Measurements from ENCODE around the gene BIN1.

Gene BIN1

GRCh38 chr2:127049927-127050802 lies 56.8 kb downstream of the BIN1 start:
- H3K27ac ChIP-seq = no peak overlapping the region
- TF ChIP-seq POLR2AphosphoS5 (IDR thresholded peaks at IDR 0.05; ENCODE audit: borderline replicate concordance, low read depth, low read length) (no peak), FOXP2 (optimal IDR thresholded peaks at IDR 0.05; ENCODE audit: control extremely low read depth, extremely low read length, insufficient read depth) (no peak), EZH2 (IDR thresholded peaks at IDR 0.05) (no peak)
- no peaks in the 10 kb centered on the region for H3K36me3 ChIP-seq (ENCODE audit: insufficient read depth, low read length)
- H3K9ac ChIP-seq (ENCODE audit: insufficient read length) = no peak overlapping the region
- H3K9me3 ChIP-seq (ENCODE audit: low read depth, low read length) = no peaks in the 10 kb centered on the region
- no peak for DNase-seq (ENCODE audit: low read depth, low spot score)
- H3K4me3 ChIP-seq = no peak overlapping the region

- DNase-seq (ENCODE audit: low read depth, low spot score) = no peak
- H3K36me3 ChIP-seq (ENCODE audit: insufficient read depth, low read length) = no peaks in the 10 kb centered on the region
- H3K9me3 ChIP-seq (ENCODE audit: low read depth, low read length) = no peaks in the 10 kb centered on the region
- no peak overlapping the region for H3K4me3 ChIP-seq
- H3K9ac ChIP-seq (ENCODE audit: insufficient read length) = no peak overlapping the region
- H3K27ac ChIP-seq = no peak overlapping the region
- TF ChIP-seq EZH2 (IDR thresholded peaks at IDR 0.05) (no peak), FOXP2 (optimal IDR thresholded peaks at IDR 0.05; ENCODE audit: control extremely low read depth, extremely low read length, insufficient read depth) (no peak), POLR2AphosphoS5 (IDR thresholded peaks at IDR 0.05; ENCODE audit: borderline replicate concordance, low read depth, low read length) (no peak)
Measured at GRCh38 chr2:127048969-127049897, 57.7 kb downstream of the BIN1 start.

- H3K27ac ChIP-seq = no peak overlapping the region
- TF ChIP-seq EZH2 (IDR thresholded peaks at IDR 0.05) (no peak), FOXP2 (optimal IDR thresholded peaks at IDR 0.05; ENCODE audit: control extremely low read depth, extremely low read length, insufficient read depth) (no peak), POLR2AphosphoS5 (IDR thresholded peaks at IDR 0.05; ENCODE audit: borderline replicate concordance, low read depth, low read length) (no peak)
- no peak for DNase-seq (ENCODE audit: low read depth, low spot score)
- no peaks in the 10 kb centered on the region for H3K9me3 ChIP-seq (ENCODE audit: low read depth, low read length)
- H3K4me3 ChIP-seq = no peak overlapping the region
- H3K9ac ChIP-seq (ENCODE audit: insufficient read length) = no peak overlapping the region
- no peaks in the 10 kb centered on the region for H3K36me3 ChIP-seq (ENCODE audit: insufficient read depth, low read length)
Measured at GRCh38 chr2:127048618-127048935, 58.4 kb downstream of the BIN1 start.

GRCh38 chr2:127047716-127048617 lies 59.0 kb downstream of the BIN1 start:
- H3K36me3 ChIP-seq (ENCODE audit: insufficient read depth, low read length) = no peaks in the 10 kb centered on the region
- no peaks in the 10 kb centered on the region for H3K9me3 ChIP-seq (ENCODE audit: low read depth, low read length)

GRCh38 chr2:127047054-127047453 lies 59.9 kb downstream of the BIN1 start:
- H3K9ac ChIP-seq (ENCODE audit: insufficient read length) = no peak overlapping the region
- TF ChIP-seq FOXP2 (optimal IDR thresholded peaks at IDR 0.05; ENCODE audit: control extremely low read depth, extremely low read length, insufficient read depth) (no peak), EZH2 (IDR thresholded peaks at IDR 0.05) (no peak), POLR2AphosphoS5 (IDR thresholded peaks at IDR 0.05; ENCODE audit: borderline replicate concordance, low read depth, low read length) (no peak)
- H3K36me3 ChIP-seq (ENCODE audit: insufficient read depth, low read length) = no peaks in the 10 kb centered on the region

More at GRCh38 chr2:127047716-127048617, 59.0 kb downstream of the BIN1 start:
- H3K27ac ChIP-seq = no peak overlapping the region
- H3K4me3 ChIP-seq = no peak overlapping the region
- DNase-seq (ENCODE audit: low read depth, low spot score) = no peak
- no peak for TF ChIP-seq EZH2 (IDR thresholded peaks at IDR 0.05)
- no peak for TF ChIP-seq FOXP2 (optimal IDR thresholded peaks at IDR 0.05; ENCODE audit: control extremely low read depth, extremely low read length, insufficient read depth)
- TF ChIP-seq POLR2AphosphoS5 (IDR thresholded peaks at IDR 0.05; ENCODE audit: borderline replicate concordance, low read depth, low read length) = no peak
- H3K9ac ChIP-seq (ENCODE audit: insufficient read length) = no peak overlapping the region

GRCh38 chr2:127046579-127046978 lies 60.4 kb downstream of the BIN1 start:
- Histone ChIP-seq H3K36me3 (ENCODE audit: insufficient read depth, low read length) (no peaks in the 10 kb centered on the region), H3K9me3 (ENCODE audit: low read depth, low read length) (no peaks in the 10 kb centered on the region), H3K27ac (no peak overlapping the region), H3K9ac (ENCODE audit: insufficient read length) (no peak overlapping the region), H3K4me3 (no peak overlapping the region)
- TF ChIP-seq EZH2 (IDR thresholded peaks at IDR 0.05) (no peak), POLR2AphosphoS5 (IDR thresholded peaks at IDR 0.05; ENCODE audit: borderline replicate concordance, low read depth, low read length) (no peak), FOXP2 (optimal IDR thresholded peaks at IDR 0.05; ENCODE audit: control extremely low read depth, extremely low read length, insufficient read depth) (no peak)
- no peak for DNase-seq (ENCODE audit: low read depth, low spot score)

More at GRCh38 chr2:127047054-127047453, 59.9 kb downstream of the BIN1 start:
- no peak for DNase-seq (ENCODE audit: low read depth, low spot score)
- H3K9me3 ChIP-seq (ENCODE audit: low read depth, low read length) = no peaks in the 10 kb centered on the region
- no peak overlapping the region for H3K4me3 ChIP-seq
- no peak overlapping the region for H3K27ac ChIP-seq

- Histone ChIP-seq H3K9me3 (ENCODE audit: low read depth, low read length) (no peaks in the 10 kb centered on the region), H3K9ac (ENCODE audit: insufficient read length) (no peak overlapping the region), H3K4me3 (no peak overlapping the region), H3K27ac (no peak overlapping the region), H3K36me3 (ENCODE audit: insufficient read depth, low read length) (no peaks in the 10 kb centered on the region)
- no peak for DNase-seq (ENCODE audit: low read depth, low spot score)
- TF ChIP-seq POLR2AphosphoS5 (IDR thresholded peaks at IDR 0.05; ENCODE audit: borderline replicate concordance, low read depth, low read length) = no peak
Measured at GRCh38 chr2:127045792-127046501, 61.0 kb downstream of the BIN1 start.
